Subcutaneous adipose tissue (tissue), 4 donors: ENCODE results near the gene TEX54. TPM values are rescaled to one million over a fixed set of nuclear protein-coding genes. Genes with fewer than 3 reads are reported as not detected.

ENCODE experiments used
- CTCF ChIP-seq: fragments of 450-650 bp; IDR thresholded peaks from one replicate; pipeline ENCODE4 v1.5.1; 2016; ENCODE audit warnings: low read depth, mild to moderate bottlenecking, control low read depth, antibody characterized with exemption, moderate library complexity
- total RNA-seq, 4 donors: library from RNA; depleted of rRNA; stranded (reverse); fragments of >200 nt; gene quantifications; one replicate each; pipeline ENCODE4 v1.1.0, GENCODE V29; 2016

The TEX54 gene
- total RNA-seq, 4 donors from 2014 or later = not detected

GRCh38 chr11:62876712-62877111 lies 44.1 kb upstream of the TEX54 start:
- TF ChIP-seq CTCF = no peak

- no peak for TF ChIP-seq CTCF
Measured at GRCh38 chr11:62875698-62876478, 43.2 kb upstream of the TEX54 start.

- no peak for TF ChIP-seq CTCF
Measured at GRCh38 chr11:62874851-62875250, 42.2 kb upstream of the TEX54 start.

GRCh38 chr11:62865635-62866034 lies 33.0 kb upstream of the TEX54 start:
- TF ChIP-seq CTCF = no peak

- no peak for TF ChIP-seq CTCF
Measured at GRCh38 chr11:62863687-62864335, 31.2 kb upstream of the TEX54 start.

GRCh38 chr11:62860835-62861563 lies 28.4 kb upstream of the TEX54 start:
- TF ChIP-seq CTCF = no peak

GRCh38 chr11:62858201-62858600 lies 25.6 kb upstream of the TEX54 start:
- no peak for TF ChIP-seq CTCF
